KBM-7 (cell line): Measurements from ENCODE around the gene PRG2.
"Not testable (repeated sequence)": the region's sequence is repeated elsewhere in the genome, so short reads cannot be mapped to it uniquely, and the experiment has no call there.

ENCODE experiments used
- DNase-seq: peaks from one replicate; pipeline ENCODE4 v3.0.0-alpha.2; 2015
- in situ Hi-C: fragments of 300-500 bp; cut with MboI; formaldehyde crosslinking; loops from 2 replicates; pipeline ENCODE4 v1.14.3; 2020; ENCODE audit warnings: low sequenced_read_pairs, low pct_unique_long_range_greater_than_20kb, mixed read lengths

PRG2 gene

GRCh38 chr11:57422669-57423068 lies 32.2 kb upstream of the PRG2 start:
- DNase-seq, result no peak

GRCh38 chr11:57421805-57422204 lies 31.4 kb upstream of the PRG2 start:
- in situ Hi-C loops, result no loop called here
- DNase-seq, result no peak

More at GRCh38 chr11:57422669-57423068, 32.2 kb upstream of the PRG2 start:
- in situ Hi-C loops, result no loop called here

- no peak for DNase-seq
- in situ Hi-C loops, result no loop called here
Observed at GRCh38 chr11:57421066-57421465, 30.6 kb upstream of the PRG2 start.

DNA sequence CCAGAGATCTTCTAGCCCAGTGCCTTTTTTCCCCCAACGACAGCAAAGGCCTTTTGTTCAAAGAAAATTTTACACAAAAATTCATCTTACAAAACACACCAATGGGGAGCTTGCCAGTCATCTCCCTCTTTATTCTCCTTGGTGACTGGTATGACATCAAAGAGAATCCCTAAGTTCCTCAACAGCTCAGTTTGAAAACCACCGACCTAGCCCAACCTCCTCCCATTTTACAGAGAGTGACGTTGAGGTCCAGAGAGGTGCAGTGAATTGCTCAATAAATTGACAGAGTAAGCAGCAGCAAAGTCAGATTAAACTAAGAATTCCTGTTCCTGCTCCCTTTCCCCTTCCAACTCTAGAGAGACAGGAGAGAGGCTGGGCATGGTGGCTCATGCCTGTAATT lies 28.7 kb upstream of the PRG2 start:
- in situ Hi-C loops, result no loop called here
- no peak for DNase-seq

- in situ Hi-C loops, result no loop called here
- no peak for DNase-seq
Observed at GRCh38 chr11:57418131-57418530, 27.7 kb upstream of the PRG2 start.

- DNase-seq, result no peak
- in situ Hi-C loops, result no loop called here
Observed at GRCh38 chr11:57417056-57417455, 26.6 kb upstream of the PRG2 start.

GRCh38 chr11:57416436-57416835 lies 26.0 kb upstream of the PRG2 start:
- no peak for DNase-seq
- in situ Hi-C loops, result no loop called here

DNA sequence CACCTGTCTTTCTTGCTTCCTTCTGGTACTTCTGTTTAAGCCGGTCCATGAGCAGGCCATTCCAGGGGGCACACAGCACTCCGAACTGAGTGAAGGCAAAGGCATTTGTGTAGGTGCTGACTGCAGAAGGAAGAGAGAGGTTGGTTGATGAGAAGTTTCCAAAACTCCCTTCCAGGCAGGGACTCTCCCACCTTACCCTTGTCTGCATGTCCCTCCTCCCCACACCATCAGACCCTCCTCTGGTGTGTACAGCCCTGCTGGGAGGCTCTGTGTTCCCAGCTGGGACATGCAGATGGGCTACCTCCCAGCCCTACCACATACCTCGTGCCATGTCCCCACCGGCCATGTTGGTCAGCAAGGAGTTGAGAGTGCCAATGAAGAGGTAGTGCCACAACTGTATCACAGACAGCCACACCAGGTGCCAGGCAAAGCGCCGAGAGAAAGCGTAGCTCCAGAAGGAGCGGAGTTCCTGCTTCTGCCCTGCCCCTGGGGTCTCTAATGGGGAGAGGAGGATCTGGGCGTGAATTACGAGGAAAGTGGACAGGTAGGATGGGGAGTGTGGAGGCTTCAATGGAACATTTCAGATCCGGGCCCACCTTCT lies 24.3 kb upstream of the PRG2 start:
- DNase-seq, result no peak
- in situ Hi-C loops, result no loop called here

GRCh38 chr11:57413681-57414080 lies 23.2 kb upstream of the PRG2 start:
- in situ Hi-C loops, result no loop called here
- no peak for DNase-seq

GRCh38 chr11:57410287-57410686 lies 19.8 kb upstream of the PRG2 start:
- DNase-seq, result no peak
- in situ Hi-C loops, result no loop called here

DNA sequence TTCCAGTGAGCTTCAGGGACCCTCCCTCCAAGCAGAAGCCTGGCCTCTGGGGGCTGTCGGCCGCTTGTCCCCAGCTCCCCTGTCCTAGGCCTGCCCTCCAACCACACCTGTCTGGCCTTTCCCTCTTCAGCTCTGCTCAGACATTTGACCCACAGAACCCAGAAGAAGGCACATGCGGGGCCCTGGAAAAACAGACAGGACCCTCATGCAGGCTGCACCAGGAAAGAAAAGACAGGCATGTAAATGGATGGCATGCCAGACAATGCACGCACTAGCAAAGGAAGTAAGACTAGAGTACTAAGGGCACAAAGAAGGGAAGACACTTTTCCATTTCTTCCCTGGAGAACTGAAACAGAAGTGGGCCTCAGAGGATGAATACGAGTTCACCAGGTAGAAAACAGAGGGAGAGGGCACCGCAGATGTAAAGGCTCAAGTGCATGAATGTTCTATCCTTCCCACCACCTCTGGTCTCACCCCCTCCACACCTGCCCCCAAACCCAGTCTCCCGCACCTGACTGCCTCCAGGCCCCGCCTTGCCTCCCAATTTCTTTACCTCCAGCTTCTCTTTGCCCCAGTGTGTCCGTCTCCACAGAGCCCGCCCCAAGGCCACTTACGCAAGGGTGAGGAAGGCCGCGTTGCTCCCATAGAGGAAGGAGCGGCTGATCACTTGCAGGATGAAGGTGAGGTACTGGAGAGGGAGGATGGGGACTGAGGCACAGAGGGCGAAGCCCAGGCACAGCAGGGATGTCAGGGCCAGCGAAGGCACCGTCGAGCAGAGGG lies 19.1 kb upstream of the PRG2 start:
- no peak for DNase-seq
- in situ Hi-C loops, result no loop called here

DNA sequence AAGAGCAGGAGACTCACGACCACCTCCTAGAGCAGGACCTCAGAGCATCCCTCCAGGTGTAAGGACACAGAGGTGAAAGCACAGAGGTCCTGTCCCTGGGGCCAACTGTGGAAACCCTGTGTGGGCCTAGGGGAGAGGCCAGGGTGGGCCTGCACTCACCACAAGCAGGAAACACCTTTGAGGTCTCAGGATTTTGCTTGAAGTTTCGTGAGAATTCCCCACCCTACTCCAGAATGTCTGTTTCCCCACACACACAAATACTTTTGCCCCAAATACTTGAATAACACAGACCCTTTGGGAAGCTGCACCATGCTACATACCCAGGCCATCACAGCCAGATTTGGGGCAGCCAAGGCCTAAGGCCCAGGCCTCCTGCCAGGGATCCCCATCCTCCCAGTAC lies 18.3 kb upstream of the PRG2 start:
- DNase-seq, result no peak
- in situ Hi-C loops, result no loop called here

GRCh38 chr11:57407941-57408475 lies 17.6 kb upstream of the PRG2 start:
- in situ Hi-C loops, result no loop called here
- no peak for DNase-seq

GRCh38 chr11:57407010-57407920 lies 16.8 kb upstream of the PRG2 start:
- DNase-seq, result no peak
- in situ Hi-C loops, result no loop called here

DNA sequence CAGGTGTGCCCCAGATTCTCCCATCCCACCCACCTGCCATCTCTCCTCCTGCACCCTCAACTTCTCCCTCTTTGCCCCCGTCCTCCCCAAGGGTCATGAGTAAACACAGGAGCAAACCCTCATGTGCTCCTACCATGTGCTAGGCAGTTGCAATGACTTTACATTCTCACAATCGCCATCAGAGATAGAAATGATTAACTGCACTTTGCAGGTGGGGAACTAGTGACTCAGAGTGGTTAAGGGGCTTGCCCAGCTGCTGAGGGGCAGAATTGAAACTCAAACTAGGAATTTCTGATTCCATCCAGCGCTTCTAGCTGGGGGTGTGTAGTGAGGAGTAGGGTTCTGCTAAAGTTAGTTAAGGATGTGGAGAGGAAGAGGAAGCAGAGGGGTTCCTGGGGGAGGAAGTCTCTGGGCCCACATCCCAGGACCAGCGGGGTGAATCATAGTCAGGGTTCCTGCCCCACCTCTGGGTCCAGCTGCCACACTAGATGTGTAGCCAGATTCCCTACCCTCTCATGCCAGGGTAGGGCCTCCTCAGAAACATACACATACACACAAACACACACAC lies 16.0 kb upstream of the PRG2 start:
- in situ Hi-C loops, result no loop called here
- peak; percentile 26 for DNase-seq

- in situ Hi-C loops, result no loop called here
- no peak for DNase-seq
Observed at GRCh38 chr11:57405271-57405860, 14.9 kb upstream of the PRG2 start.

GRCh38 chr11:57403802-57404147 lies 13.3 kb upstream of the PRG2 start:
- no peak for DNase-seq
- in situ Hi-C loops, result no loop called here

DNA sequence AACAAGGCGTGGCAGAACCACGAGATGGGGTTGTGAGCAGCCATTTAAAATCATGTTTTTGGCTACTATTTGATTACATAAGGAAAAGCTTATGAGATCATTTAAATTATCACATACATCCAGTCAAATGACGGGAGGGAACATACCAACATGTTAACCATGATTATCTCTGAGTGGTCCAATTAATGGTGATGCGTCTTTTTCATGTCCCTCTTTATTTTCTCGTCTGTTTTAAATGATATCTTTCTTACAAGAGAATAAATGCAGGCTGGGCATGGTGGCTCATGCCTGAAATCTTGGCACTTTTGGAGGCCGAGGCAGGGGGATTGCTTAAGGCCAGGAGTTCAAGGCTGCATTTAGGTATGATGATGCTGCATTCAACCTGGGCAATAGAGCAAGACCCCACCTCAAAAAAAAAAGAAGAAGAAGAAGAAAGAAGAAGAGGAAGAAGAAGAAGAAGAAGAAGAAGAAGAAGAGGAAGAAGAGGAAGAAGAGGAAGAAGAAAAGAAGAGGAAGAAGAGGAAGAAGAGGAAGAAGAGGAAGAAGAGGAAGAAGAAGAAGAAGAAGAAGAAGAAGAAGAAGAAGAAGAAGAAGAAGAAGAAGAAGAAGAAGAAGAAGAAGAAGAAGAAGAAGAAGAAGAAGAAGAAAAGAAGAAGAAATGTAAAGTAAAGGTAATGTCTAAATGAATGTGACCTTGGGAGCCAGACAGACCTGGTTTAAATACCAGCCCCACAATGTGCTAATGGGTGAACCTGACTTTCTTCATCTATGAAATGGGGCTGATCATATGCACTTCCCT lies 12.8 kb upstream of the PRG2 start:
- in situ Hi-C loops, DNase-seq: not testable (repeated sequence)
